ENCODE measurements around the gene SOD1.

DNA sequence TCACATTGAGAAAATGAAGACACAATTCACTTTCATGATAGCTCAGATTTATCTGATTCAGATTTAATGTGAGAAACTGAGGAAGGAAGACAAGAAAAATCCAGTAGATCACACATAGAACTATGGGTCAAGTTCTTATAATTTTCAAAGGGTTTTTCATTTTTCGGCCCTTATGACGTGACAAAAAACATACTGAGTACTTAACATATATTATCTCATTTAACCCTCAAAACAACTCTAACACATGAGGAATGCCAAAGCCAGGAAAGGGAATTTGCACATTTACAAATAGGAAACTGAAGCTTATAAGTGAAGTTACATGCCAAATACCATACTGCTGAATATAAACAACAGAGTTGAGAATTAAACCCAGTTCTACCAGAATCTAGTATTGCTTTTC is 27.6 kb downstream of the SOD1 start:
- TF ChIP-seq GATA2 (IDR thresholded peaks at IDR 0.05; ENCODE audit: low read depth, low read length): no peak
- TF ChIP-seq GATA3 (IDR thresholded peaks at IDR 0.05; ENCODE audit: low read depth, low read length): no peak
